Measurements from ENCODE around the gene PCDH18.
"Not testable (repeated sequence)": the region's sequence is repeated elsewhere in the genome, so short reads cannot be mapped to it uniquely, and the experiment has no call there.

PCDH18 gene

DNA sequence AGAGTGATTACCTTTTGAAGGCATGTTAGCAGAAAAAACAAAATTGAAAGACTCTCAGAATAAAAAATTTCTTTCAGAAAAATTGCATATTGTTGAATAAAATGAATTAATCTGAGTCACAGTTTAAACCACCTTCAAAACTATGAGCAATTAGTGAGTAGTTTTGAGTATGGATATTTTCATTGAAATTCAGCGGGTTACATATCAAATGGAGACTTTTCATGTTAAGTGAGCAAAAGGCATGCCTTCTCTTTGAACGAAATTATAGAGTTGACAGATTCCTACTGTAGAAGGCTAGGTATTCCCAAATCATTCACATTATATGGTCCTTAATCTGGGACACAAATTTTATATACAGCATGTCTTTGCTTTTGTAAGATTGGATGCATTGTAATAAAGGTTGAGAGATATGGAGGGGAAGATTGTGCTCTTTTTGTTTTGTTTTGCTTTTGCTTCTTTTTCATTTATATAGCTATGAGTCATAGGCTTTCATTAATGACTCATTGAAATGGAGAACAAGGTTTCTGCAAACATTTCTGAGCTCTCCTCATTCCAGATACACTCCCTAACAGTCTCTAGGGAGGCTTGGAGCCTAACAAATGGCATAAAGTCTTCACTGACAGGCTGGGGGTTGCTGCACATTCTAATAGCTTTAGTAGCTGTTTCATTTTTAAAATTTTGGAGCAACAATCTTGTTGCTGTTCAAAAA is 21.6 kb downstream of the PCDH18 start:
- DNase-seq (ENCODE audit: low spot score): peak; percentile 65
- POLR2A ChIA-PET (ENCODE audit: low non-redundant PET): no interaction called here
- H3K27ac ChIP-seq: peak overlapping the region; percentile 71
- TF ChIP-seq CTCF (conservative IDR thresholded peaks at IDR 0.05; ENCODE audit: low read depth): no peak
- CTCF ChIA-PET: no interaction called here

DNA sequence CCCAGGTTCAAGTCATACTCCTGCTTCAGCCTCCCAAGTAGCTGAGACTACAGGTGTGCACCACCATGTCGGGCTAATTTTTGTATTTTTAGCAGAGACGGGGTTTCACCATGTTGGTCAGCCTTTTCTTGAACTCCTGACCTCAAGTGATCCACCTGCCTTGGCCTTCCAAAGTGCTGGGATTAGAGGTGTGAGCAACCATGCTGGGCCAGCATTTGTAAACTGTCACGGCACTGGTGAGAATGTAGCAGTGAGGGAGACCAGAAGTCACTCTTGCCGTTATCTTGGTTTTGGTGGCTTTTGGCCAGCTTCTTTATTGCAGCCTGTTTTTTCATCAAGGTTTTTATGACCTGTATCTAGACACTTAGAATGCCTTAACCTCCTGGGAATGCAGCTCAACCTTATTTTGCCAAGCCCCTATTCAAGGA is 22.4 kb downstream of the PCDH18 start:
- no peak for TF ChIP-seq CTCF (conservative IDR thresholded peaks at IDR 0.05; ENCODE audit: low read depth)
- ChIA-PET POLR2A (ENCODE audit: low non-redundant PET) (no interaction called here), CTCF (interaction anchor here (0.7 kb wide), 1 partner anchor 15 kb away, joined by 3 read pairs; no protein-coding TSS in a partner anchor)
- DNase-seq (ENCODE audit: low spot score): no peak
- no peak overlapping the region for H3K27ac ChIP-seq

DNA sequence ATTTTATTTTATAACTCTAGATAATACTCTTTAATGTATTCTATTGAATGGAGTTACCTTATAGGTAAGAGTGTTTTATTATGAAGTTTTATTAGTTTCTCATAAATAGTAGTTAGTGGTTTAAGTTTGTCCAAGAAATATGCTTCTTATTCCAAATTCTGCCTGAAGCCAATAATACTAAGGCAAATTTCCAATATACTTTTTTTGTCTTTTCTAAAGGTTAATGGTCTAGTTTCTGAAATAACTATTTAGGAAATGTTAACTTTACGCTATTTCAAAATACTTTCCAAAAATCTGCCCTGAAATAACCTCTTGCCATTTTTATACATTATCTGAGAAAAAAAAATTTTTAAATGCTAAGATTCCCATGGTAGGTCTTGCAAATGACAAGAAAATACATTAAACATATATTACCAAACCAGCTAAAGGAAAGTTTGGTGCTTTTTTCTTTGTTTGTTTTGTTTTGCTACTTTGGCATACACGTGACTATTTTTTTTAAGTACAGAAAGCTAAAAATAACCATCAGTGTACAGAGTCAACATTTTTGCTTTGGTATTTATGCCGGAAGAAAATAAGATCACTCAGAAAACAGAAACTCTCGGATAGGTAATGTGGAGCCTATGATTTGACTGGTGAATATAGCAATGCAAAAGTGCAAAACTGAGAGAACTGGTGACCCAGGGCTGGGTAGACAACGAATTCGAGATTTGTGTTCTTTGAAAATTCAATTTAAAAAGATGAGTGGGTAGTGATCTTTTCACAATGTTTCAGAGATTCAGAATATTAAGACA is 29.8 kb downstream of the PCDH18 start:
- H3K27ac ChIP-seq: no peak overlapping the region
- POLR2A ChIA-PET (ENCODE audit: low non-redundant PET): no interaction called here
- no peak for TF ChIP-seq CTCF (conservative IDR thresholded peaks at IDR 0.05; ENCODE audit: low read depth)
- CTCF ChIA-PET: no interaction called here
- no peak for DNase-seq (ENCODE audit: low spot score)

DNA sequence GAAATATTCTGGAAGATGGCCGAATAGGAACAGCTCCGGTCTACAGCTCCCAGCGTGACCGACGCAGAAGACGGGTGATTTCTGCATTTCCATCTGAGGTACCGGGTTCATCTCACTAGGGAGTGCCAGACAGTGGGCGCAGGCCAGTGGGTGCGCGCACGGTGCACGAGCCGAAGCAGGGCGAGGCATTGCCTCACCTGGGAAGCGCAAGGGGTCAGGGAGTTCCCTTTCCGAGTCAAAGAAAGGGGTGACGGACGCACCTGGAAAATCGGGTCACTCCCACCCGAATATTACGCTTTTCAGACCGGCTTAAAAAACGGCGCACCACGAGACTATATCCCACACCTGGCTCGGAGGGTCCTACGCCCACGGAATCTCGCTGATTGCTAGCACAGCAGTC is 36.0 kb downstream of the PCDH18 start:
- CTCF ChIA-PET; DNase-seq (ENCODE audit: low spot score); POLR2A ChIA-PET (ENCODE audit: low non-redundant PET); H3K27ac ChIP-seq: not testable (repeated sequence)

- H3K27ac ChIP-seq: no peak overlapping the region
- DNase-seq (ENCODE audit: low spot score): no peak
- no peak for TF ChIP-seq CTCF (conservative IDR thresholded peaks at IDR 0.05; ENCODE audit: low read depth)
- ChIA-PET POLR2A (ENCODE audit: low non-redundant PET) (no interaction called here), CTCF (no interaction called here)
These were observed 36.7 kb downstream of the PCDH18 start for GRCh38 chr4:137495578-137495977.

DNA sequence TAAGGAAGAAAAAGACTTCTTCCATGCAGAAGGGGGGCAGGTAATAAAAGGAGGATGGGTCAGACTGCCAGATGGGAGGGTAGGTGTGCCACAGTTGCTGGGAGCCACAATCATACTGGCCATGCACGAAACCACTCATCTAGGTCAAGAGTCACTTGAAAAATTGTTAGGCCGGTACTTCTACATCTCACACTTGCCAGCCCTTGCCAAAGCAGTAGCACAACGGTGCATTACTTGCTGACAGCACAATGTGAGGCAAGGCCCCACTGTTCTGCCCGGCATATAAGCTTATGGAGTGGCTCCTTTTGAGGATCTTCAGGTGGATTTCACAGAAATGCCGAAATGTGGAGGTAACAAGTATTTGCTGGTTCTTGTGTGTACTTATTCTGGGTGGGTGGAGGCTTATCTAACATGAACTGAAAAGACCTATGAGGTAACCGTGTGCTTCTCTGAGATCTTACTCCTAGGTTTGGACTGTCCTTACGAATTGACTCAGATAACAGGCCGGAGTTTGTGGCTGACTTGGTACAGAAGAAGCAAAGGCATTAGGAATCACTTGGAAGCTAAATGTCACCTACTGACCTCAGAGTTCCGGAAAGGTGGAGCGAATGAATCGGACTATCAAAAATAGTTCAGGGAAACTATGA is 48.9 kb downstream of the PCDH18 start:
- DNase-seq (ENCODE audit: low spot score); CTCF ChIA-PET; POLR2A ChIA-PET (ENCODE audit: low non-redundant PET); H3K27ac ChIP-seq: not testable (repeated sequence)

- H3K27ac ChIP-seq; DNase-seq (ENCODE audit: low spot score); CTCF ChIA-PET; POLR2A ChIA-PET (ENCODE audit: low non-redundant PET): not testable (repeated sequence)
These were observed 52.6 kb downstream of the PCDH18 start for GRCh38 chr4:137479657-137480056.

GRCh38 chr4:137476345-137476744 is 55.9 kb downstream of the PCDH18 start:
- ChIA-PET POLR2A (ENCODE audit: low non-redundant PET) (no interaction called here), CTCF (interaction anchor here (0.7 kb wide), 1 partner anchor 856 kb away, joined by 3 read pairs; no protein-coding TSS in a partner anchor)
- no peak for TF ChIP-seq CTCF (conservative IDR thresholded peaks at IDR 0.05; ENCODE audit: low read depth)
- DNase-seq (ENCODE audit: low spot score): no peak
- H3K27ac ChIP-seq: no peak overlapping the region

Data from RWPE1 (cell line).